Mesothelial cell of epicardium (in vitro differentiated cells): ENCODE results near the gene CHRNA10. TPM values are rescaled to one million over a fixed set of nuclear protein-coding genes. Genes with fewer than 3 reads are reported as not detected.
A peak's percentile ranks its signal among the peaks of the same experiment; 100 is the strongest.
"Not testable (repeated sequence)": the region's sequence is repeated elsewhere in the genome, so short reads cannot be mapped to it uniquely, and the experiment has no call there.

ENCODE experiments used
- DNase-seq, 2 experiments: peaks; one replicate each; pipeline ENCODE4 v3.0.0; 2021; ENCODE audit warnings: low spot score in 2 of 2; ENCODE audit not compliant: unreplicated experiment in 2 of 2
- H3K27ac Mint-ChIP-seq: 2 replicates; pipeline ENCODE4 v1.8.0; 2021; ENCODE audit warnings: mixed read lengths
- H3K27me3 Mint-ChIP-seq: 2 replicates; pipeline ENCODE4 v1.8.0; 2021; ENCODE audit warnings: low read depth, mixed read lengths
- H3K36me3 Mint-ChIP-seq: 2 replicates; pipeline ENCODE4 v1.8.0; 2021; ENCODE audit warnings: mixed read lengths
- H3K4me1 Mint-ChIP-seq: 2 replicates; pipeline ENCODE4 v1.8.0; 2021; ENCODE audit warnings: mixed read lengths
- H3K4me3 Mint-ChIP-seq: 2 replicates; pipeline ENCODE4 v1.8.0; 2021; ENCODE audit warnings: mild to moderate bottlenecking, moderate library complexity, mixed read lengths
- H3K9me3 Mint-ChIP-seq: 2 replicates; pipeline ENCODE4 v1.8.0; 2021; ENCODE audit warnings: mixed read lengths
- CTCF ChIP-seq: fragments of 200-600 bp; sonication (generic); IDR thresholded peaks from one replicate; pipeline ENCODE4 v1.5.0; 2021; ENCODE audit warnings: antibody characterized with exemption; ENCODE audit not compliant: unreplicated experiment
- total RNA-seq: library from RNA; stranded (reverse); gene quantifications from 3 replicates; pipeline ENCODE4 v1.2.1, GENCODE V29; 2021

Gene CHRNA10
- total RNA-seq, 1 donor from 2014 or later, result 2.9 TPM

- DNase-seq, result no peak
- H3K36me3 Mint-ChIP-seq, result no peaks in the 10 kb centered on the region
- no peak overlapping the region for H3K27ac Mint-ChIP-seq
- H3K4me3 Mint-ChIP-seq, result no peak overlapping the region
- TF ChIP-seq CTCF, result no peak
- no peaks in the 10 kb centered on the region for H3K9me3 Mint-ChIP-seq
- no peaks in the 10 kb centered on the region for H3K4me1 Mint-ChIP-seq
- H3K27me3 Mint-ChIP-seq, result peaks cover 10% of the 10 kb centered on the region
These were observed 15.6 kb downstream of the CHRNA10 start for GRCh38 chr11:3655547-3655946.

GRCh38 chr11:3652514-3652913 is 18.7 kb downstream of the CHRNA10 start:
- H3K4me1 Mint-ChIP-seq, H3K4me3 Mint-ChIP-seq, H3K27ac Mint-ChIP-seq, H3K36me3 Mint-ChIP-seq, DNase-seq, H3K9me3 Mint-ChIP-seq: not testable (repeated sequence)
- H3K27me3 Mint-ChIP-seq, result peaks cover 30% of the 10 kb centered on the region

- not testable (repeated sequence) for H3K4me1 Mint-ChIP-seq, H3K9me3 Mint-ChIP-seq, H3K4me3 Mint-ChIP-seq, DNase-seq, H3K27ac Mint-ChIP-seq, H3K36me3 Mint-ChIP-seq
- peaks cover 31% of the 10 kb centered on the region for H3K27me3 Mint-ChIP-seq
These were observed 21.8 kb downstream of the CHRNA10 start for GRCh38 chr11:3649374-3649773.

- H3K9me3 Mint-ChIP-seq, H3K36me3 Mint-ChIP-seq, H3K27ac Mint-ChIP-seq, H3K4me3 Mint-ChIP-seq, H3K4me1 Mint-ChIP-seq, DNase-seq: not testable (repeated sequence)
- peaks cover 31% of the 10 kb centered on the region for H3K27me3 Mint-ChIP-seq
These were observed 22.3 kb downstream of the CHRNA10 start for GRCh38 chr11:3648843-3649242.

- peaks cover 18% of the 10 kb centered on the region for H3K4me1 Mint-ChIP-seq
- peaks cover 28% of the 10 kb centered on the region for H3K27me3 Mint-ChIP-seq
- DNase-seq, result no peak
- no peak overlapping the region for H3K27ac Mint-ChIP-seq
- TF ChIP-seq CTCF, result no peak
- H3K9me3 Mint-ChIP-seq, result peaks cover 7% of the 10 kb centered on the region
- H3K36me3 Mint-ChIP-seq, result no peaks in the 10 kb centered on the region
- H3K4me3 Mint-ChIP-seq, result no peak overlapping the region
These were observed 25.6 kb downstream of the CHRNA10 start for GRCh38 chr11:3645552-3645951.

- no peaks in the 10 kb centered on the region for H3K36me3 Mint-ChIP-seq
- no peak for DNase-seq
- no peak for TF ChIP-seq CTCF
- H3K27me3 Mint-ChIP-seq, result peaks cover 22% of the 10 kb centered on the region
- H3K4me3 Mint-ChIP-seq, result no peak within 1 kb of the TSS
- peaks cover 7% of the 10 kb centered on the region for H3K9me3 Mint-ChIP-seq
- peaks cover 18% of the 10 kb centered on the region for H3K4me1 Mint-ChIP-seq
- H3K27ac Mint-ChIP-seq, result no peak within 1 kb of the TSS
These were observed 26.4 kb downstream of the CHRNA10 start, which contains the start of gene ART1 for GRCh38 chr11:3644817-3645235. Gene ART1 (plus strand): TSS chr11:3645128. CDS start chr11:3659214, 14,086 bp downstream.

- H3K9me3 Mint-ChIP-seq, H3K4me1 Mint-ChIP-seq, H3K27me3 Mint-ChIP-seq, H3K36me3 Mint-ChIP-seq, H3K27ac Mint-ChIP-seq, DNase-seq: not testable (repeated sequence)
- peak overlapping the region; percentile 78 for H3K4me3 Mint-ChIP-seq
These were observed 28.1 kb downstream of the CHRNA10 start for GRCh38 chr11:3643102-3643546.
